ENCODE results near the gene RALA.
A peak's percentile ranks its signal among the peaks of the same experiment; 100 is the strongest.
"Not testable (repeated sequence)": the region's sequence is repeated elsewhere in the genome, so short reads cannot be mapped to it uniquely, and the experiment has no call there.

RALA gene

DNA sequence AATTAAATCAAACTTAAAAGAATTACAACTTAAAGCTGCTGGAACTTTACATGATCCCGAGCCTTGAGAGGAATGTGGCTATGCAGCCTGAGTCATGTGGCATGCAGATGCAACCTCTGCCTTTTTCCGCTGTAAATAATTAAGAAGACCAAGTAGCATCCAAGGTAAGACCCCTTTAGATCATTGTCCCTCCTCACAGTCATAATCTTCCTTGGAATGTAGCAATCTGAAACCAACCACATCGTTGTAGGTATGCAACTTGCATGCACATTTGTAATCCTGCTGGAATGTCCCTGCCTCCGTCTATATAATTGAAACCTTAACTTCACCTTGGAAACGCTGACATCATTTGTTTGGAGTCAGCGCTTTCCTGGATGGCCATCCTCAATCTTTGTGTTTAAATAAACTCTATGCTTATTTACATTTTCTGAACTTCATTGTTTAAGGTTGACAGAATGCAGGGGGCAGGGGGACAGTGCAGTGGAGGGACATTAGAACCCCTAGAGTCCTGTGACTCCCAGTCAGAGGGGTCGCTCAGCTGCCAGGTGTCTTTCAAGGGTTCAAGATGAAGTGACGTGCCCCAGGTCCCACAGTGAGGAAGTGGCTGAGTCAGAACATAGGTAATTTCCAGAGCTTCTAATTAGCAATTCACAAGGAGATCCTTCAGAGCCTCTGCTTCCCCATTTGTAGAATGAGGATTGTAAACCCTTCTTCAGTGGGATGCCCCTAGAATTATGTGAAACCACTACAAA, 110.7 kb downstream of the RALA start:
- DNase-seq, result peak; percentile 76

DNA sequence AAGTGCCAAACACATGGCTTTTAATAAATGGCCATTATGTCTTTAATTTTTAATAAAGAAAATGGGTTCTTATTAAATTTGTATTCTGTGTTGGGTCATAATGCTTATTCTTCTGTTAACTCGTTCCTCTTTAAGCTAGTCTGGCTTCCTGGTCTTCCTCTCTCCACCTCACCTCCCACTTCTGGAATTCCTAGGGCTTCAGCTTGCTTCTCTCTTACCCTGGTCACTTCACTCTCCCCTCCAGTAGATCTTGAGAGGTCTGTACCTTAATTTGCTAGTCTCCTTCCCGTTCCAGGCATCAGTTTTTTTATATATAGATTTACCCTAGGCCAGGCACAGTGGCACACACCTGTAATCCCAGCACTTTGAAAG, 111.2 kb downstream of the RALA start:
- DNase-seq, result no peak

DNA sequence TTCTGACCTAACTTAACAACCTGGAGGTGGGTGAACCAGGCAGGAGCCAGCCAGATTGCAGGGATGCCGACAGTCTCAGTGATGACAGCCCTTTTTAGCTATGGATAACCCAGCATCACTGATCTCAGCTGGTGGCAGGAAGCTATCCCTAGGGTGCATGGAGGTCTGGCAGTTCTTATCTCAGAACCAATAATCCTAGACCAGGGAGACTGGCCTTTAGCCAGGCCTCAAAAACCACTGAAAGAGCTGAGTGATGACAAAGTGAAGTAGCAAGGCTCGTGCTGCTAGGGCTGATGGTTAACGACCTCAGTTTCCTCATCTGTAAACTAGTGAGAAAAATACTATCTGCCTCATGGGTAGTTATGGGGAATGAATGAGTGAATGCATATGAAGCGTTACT, 112.5 kb downstream of the RALA start:
- no peak for DNase-seq

DNA sequence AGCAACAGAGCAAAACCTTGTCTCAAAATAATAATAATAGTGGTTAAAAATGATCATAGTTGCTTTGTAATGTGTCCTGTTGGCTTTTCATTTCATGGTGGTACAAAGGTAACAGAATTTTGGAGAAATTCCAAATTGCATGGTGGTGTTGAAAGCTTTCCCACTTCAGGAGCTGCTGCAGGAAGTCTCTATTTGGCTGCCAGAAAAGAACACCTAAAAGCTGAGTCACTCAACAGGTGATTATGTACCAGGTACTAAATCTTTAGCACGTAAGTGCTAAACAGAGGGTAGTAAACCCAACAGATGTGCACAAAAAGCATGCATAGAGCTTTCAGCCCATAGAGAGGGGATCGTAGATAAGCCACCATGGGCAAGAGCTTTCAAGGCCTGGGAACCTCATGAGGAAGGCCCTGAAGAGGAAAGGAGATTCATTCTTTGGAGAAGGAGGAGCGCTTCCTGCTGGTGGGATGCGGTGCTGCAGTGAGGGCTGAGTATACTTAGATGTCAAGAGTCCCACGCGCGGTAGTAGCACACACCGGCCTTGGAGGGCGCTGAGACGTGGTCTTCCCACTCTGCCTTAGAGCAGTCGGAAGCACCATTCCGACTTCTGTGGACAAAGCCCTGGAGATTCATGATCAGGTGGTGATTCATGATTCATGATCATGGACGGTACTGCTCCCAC, 118.7 kb downstream of the RALA start:
- DNase-seq, result peak; percentile 46

DNA sequence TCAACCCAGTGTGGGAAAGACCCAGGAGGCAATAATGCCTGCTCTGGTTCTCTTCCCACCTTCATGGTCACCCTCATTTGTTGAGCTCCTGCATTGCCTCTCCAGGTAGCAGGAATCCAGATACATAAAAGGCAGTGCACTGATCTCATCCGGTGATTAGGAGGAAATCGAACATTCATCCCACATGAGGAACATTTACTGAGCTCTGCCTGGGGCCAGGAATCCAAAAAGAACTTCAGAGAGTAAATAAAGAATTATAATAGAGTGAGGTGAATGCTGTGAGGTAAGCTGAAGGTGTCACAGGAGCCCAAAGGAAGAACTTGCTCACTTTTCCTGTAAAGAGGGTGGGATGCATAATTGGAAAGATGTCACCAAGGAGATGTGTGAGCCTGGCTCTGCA, 121.2 kb downstream of the RALA start:
- no peak for DNase-seq

DNA sequence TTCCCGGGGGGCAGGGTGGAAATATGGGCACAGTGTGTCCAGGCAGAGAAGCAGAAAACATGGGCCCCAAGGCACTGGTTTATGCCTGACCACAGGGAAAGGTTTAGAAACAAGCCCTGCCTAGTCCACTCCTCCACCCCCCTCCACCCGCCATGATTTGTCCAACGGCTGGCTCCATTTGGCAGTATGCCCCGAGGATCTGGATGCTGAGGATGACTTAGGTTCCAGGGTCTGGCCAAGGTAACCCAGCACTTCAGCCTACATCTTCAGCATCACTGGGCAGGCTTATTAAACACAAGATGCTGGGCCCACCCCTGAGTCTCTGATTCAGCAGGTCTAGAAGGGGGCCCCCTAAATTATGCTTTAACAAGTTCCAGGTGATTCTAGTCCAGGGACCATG, 121.9 kb downstream of the RALA start:
- no peak for DNase-seq

DNA sequence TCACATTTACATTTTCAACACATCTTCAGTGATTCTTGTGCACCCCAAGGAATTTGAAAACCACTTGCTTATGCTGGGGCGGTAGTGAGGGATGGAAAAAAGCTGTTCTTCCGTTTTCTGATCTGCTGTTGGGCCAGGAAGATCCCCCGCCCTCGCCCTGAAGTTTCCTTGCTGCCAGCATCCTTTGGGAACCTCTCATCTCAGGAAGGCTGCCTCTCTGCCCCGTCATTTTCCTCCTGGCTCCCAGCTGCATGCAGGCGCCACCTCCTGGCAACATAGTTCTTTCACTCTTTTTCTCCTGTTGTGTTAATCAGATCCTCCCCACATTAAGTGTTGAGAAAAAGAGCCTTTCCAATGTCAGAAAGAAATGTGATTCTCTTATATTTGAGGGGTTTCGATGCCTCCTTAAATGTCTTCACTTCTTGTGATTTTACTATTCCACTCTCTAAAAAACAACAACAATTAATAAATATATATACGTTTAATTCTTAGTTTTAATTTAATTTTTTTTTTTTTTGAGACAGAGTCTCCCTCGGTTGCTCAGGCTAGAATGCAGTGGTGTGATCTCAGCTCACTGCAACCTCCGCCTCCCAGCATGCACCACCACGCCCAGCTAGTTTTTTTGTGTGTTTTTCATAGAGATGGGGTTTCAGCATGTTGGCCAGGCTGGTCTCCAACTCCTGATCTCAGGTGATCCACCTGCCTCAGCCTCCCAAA, 122.9 kb downstream of the RALA start:
- peak; percentile 77 for DNase-seq

DNA sequence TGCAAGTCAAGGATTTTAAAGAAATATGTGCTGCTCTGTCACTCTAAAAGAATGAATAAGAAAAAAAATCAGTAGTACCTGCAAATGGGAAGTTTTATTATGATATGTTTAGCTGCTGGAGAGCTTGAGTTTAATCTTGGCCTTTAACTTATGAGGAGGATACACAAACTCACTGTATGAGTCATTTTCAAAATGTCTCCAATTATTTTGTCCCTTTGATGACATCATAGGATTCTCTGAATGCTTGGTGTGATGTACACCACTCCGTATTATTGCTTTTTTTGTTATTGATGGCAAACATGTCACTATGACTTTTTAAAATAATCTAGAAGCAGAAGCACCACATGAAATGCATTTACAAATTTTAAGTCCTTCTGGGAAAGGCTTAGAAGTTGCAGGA, 125.8 kb downstream of the RALA start:
- DNase-seq, result peak; percentile 79

DNA sequence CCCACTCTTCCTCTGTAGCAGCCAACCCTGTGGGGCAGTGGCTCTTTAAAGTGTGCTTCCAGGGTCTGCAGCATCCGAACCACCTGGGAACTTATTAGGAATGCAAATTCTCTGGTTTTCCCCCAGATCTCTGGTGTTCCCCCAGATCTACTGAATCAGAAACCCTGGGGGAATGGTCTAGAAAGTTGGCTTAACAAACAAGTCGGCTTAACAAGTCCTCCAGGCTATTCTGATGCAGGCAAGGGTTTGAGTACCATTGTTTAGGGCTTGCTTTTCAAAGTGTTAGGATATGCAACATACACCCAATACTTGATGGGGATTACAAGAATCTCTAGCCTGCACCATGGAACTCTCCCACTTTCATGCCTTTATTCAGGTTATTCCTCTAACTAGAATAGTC, 126.3 kb downstream of the RALA start:
- DNase-seq, result no peak

DNA sequence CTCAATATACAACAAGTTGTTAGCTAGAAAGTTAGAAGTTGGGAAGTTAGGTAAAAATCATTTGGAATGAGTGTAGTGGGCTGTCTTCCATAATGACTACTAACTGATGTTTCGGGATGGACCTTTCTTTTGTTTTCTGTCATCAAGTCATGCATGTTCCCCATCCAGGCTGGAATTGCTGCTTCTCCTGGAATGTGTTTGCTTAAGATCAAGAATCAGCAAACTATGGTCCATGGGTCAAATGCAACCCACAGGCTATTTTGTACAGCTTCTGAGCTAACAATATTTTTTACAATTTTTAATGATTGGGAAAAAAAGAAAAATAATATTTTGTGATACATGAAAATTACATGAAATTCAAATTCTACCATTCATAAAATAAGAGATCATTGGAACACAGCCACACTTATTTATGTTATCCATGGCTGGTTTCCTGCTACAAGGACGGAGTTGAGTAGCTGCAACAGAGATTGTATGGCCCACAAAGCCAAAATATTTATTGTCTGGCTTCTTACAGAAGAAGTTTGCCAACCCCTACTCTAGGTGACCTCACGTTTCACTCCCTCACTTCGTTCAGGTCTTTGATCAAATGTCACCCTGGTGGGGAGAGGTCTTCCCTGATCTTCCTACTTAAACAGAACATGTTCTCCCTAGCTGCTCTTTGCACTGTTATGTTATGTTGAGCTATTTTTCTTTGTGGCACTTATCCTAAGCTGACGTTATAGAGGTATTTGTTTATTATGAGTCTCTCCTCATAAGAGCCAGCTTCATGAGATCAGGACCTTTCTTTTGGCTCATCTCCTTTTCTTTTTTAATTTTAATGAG, 127.1 kb downstream of the RALA start:
- no peak for DNase-seq

DNA sequence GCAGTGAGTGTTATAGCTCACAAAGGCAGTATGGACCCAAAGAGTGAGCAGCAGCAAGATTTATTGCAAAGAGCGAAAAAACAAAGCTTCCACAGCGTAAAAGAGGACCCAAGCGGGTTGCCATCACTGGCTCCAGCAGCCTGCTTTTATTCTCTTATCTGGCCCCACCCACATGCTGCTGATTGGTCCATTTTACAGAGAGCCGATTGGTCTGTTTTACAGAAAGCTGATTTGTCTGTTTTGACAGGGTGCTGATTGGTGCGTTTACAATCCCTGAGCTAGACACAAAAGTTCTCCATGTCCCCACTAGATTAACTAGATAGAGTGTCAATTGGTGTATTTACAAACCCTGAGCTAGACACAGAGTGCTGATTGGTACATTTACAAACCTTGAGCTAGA, 129.9 kb downstream of the RALA start:
- DNase-seq, result not testable (repeated sequence)

DNA sequence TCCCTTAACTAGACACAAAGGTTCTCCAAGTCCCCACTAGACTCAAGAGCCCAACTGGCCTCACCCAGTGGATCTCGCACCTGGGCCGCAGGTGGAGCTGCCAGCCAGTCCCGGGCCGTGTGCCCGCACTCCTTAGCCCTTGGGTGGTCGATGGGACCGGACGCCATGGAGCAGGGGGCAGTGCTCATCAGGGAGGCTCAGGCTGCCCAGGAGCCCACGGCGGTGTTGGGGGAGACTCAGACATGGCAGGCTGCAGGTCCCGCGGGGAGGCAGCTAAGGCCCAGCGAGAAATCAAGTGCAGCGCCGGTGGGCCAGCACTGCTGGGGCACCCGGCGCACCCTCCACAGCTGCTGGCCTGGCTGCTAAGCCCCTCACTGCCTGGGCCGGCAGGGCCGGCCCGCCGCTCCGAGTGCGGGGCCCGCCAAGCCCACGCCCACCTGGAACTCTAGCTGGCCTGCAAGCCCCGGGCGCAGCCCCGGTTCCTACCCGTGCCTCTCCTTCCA, 130.5 kb downstream of the RALA start:
- no peak for DNase-seq

DNA sequence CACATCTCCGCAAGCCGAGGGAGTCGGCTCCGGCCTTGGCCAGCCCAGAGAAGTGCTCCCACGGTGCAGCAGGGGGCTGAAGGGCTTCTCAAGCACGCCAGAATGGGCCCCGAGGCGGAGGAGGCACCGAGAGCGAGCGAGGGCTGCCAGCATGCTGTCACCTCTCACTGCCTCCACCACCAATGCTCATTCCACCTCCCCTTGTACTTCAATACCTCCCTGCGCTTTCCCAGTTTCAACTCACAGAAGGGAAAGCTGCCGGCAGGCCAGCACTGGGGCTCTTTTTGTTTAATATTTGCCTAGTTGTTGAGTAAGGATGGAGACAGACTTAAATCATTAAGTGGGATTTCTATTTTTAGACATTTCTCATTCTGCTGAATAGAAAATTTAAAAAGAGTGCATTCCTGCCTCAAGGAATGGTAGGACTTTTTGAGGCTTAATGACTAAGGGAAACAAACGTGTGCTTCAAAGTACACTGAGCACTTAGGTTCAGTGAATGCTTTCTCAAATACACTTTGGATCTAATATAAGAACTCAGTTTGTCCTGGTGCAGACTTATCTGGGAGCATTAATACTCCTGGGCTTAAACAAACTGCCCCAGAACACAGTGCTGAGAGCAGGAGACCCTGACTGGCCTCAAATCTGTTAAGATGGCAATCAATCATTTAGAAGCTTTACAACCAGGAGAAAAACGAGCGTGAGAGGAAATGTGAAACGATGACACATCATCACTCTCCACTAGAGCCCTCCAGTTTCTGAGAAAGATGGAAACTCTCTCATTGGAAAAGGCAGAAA, 131.2 kb downstream of the RALA start:
- DNase-seq, result peak; percentile 65

DNA sequence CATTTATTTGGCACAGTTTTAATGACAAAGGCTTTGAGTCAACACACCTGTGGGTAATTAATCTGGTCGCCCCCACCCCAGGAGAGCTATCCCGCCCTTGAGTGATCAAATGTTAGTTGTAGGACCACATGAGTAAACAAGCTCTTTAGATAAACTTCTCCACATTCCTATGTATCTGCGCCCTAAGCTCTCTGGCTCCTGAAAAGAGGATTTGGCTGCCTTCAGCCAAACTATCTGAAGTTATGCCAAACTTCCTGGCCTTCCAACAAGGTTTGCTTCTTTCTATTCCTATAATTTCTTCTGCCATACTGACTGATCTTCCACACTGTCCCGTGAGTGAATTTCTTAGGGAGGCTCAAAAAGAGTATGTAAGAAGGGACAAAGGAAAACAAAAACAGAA, 134.2 kb downstream of the RALA start:
- no peak for DNase-seq

All from HCEC 1CT (cell line).